GM18502 (cell line): ENCODE data around the gene CFAP73.

Source experiments
- ATAC-seq: cut with Tn5 transposase; IDR thresholded peaks from one replicate; pipeline ENCODE4 v1.9.1; 2021; ENCODE audit warnings: mild to moderate bottlenecking; ENCODE audit not compliant: unreplicated experiment, poor library complexity

Gene CFAP73

GRCh38 chr12:113118142-113118541 lies 31.4 kb upstream of the CFAP73 start:
- no peak for ATAC-seq

- no peak for ATAC-seq
These were observed 29.4 kb upstream of the CFAP73 start for GRCh38 chr12:113119980-113120669.

GRCh38 chr12:113120670-113121370 lies 28.7 kb upstream of the CFAP73 start:
- ATAC-seq = no peak

- no peak for ATAC-seq
These were observed 21.7 kb upstream of the CFAP73 start for GRCh38 chr12:113127791-113128199.

- ATAC-seq = no peak
These were observed 20.5 kb upstream of the CFAP73 start for GRCh38 chr12:113128802-113129663.

DNA sequence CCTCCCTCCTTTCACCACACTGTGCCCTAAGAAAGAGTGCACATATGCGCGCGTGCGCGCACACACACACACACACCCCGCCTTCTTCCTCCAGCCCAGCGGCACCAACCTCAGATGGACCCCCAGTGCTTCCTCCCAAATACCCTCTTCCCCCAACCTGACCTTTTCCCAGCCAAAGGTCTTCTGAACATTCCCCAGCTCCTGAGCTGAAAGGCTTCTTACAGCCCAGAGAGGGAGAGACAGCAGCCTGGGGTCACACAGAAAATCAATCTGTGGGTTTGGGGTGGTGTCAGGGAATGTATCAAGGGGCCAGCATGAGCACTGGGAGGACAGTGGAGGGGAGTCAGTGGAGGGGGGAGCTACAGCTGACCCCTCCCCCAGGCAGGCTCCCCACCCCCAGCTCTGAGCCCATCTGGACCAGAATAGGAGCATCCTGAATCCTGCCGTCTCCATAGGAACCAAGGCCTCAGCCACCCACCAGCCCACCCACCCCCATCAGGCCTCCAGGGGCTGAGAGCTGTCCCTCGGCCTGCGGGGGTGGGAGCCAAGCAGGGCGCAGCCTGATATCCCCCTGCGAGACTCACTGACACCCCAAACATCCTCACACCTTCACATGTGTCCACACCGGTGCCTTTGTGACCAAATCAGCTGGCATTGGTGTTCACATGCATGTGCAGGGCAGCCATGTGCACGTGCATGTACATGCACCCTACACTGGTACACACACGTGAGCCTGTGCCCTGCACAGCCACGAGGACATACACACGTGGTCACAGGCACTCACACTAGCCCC lies 19.7 kb upstream of the CFAP73 start:
- ATAC-seq = no peak

- no peak for ATAC-seq
These were observed 18.9 kb upstream of the CFAP73 start for GRCh38 chr12:113130457-113131135.

- no peak for ATAC-seq
These were observed 18.0 kb upstream of the CFAP73 start for GRCh38 chr12:113131556-113131955.

- ATAC-seq = no peak
These were observed 16.5 kb upstream of the CFAP73 start for GRCh38 chr12:113133036-113133435.

DNA sequence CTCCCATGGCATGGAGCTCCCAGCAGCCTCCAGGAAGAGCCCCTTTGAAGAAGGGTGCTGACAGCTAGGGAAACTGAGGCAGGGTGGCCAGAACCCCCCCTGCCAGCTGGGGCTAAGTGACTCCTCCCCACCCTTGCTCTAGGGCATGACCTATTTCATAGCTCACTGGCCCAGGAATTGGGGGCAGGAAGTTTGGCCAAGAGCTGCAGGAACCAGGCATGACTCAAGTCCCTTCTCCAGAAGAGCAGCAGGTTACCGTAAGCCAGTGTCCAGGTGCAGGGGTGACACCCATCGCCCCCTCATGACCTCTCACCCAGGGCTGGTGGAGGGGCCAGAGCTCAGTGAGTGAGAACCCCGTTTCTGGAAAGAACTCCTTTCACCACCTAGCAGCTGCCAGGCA lies 15.9 kb upstream of the CFAP73 start:
- ATAC-seq = no peak

DNA sequence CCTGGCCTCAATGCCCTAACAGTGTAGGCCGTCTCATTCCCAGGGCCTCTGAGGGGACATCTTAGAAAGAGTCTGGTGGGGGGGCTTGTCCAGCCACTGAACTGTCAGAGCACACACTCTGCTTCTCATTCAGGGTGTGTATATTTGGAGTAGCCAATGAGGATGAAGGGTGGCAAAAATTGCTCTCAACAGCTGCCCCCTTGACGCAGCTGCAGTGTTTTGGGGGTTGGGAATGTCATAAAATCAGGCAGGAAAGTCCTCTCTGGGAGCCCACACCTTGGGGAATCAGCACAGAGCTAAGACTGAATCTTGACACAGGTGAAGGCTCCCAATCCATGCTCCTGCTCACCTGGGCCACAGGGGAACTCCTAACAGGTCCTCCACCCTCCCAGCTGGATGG lies 15.5 kb upstream of the CFAP73 start:
- no peak for ATAC-seq

DNA sequence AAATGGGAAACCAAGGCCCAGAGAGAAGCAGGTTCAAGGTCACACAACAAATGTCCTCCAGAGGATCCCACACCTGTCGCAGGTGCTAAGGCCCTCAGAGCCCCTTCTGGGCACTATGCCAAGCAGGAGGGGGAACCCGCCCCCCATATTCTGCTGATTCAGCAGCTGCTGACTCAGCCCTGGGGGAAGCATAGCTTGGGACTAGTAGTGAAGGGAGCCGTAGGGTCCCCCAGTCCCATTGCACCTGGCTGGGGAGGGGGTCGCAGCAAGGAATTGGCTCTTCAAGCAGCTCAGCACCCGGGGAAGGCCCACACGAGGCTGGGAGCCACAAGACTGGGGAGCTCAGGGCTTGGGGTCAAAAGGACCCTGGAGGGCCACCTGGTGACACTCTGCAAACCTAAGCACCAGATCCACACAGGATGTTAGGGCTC lies 15.0 kb upstream of the CFAP73 start:
- ATAC-seq = no peak

DNA sequence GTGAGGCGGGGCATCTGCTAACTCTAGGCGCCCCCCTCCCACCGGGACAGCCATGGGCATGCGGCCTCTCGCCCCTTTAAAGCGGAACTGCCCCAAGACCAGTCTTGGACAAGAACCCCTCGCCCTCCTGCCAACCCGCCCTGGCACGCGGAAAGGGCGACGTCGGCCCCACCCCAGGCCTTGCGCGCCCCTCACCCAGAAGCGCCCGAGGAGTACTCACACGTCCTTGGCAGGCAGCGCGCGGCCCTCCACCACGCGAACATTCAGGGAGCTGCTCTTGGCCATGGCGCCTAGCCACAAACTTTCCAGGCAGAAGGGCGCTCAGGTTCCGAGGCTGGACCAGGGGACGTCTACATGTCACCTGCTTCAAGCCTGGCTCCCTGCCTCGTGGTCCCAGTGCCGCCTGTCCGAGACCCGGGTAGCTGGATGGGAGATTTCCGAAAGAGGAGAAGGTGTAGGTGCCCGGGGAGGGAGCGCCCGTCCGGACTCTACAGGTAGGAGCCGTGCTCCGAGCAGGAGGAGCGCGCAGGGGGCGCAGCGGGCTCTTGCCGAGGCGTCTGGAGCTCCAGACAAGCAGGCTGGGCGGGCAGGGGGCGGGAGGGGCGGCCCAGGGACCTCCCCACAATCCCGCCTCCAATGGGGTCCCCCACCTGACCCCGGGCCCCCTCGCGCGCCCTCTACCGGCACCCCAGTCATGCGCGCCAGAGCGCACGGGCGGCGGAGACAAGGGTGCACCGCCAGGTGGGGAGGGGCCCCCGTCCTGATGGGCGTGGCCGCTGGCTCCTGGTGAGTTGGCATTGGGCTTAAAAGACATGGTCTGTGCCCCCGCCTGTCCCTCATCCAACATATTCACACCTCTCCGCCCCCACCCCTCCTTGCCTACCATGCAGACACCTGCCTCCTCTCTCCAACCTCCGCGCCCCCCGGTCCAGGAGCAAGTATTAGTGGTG lies 14.1 kb upstream of the CFAP73 start, which contains the start of gene RASAL1:
RASAL1 (minus strand) TSS at position 584 of the 950 bp plus-strand sequence; CDS start at position 285, 299 bp downstream.
- ATAC-seq = no peak

DNA sequence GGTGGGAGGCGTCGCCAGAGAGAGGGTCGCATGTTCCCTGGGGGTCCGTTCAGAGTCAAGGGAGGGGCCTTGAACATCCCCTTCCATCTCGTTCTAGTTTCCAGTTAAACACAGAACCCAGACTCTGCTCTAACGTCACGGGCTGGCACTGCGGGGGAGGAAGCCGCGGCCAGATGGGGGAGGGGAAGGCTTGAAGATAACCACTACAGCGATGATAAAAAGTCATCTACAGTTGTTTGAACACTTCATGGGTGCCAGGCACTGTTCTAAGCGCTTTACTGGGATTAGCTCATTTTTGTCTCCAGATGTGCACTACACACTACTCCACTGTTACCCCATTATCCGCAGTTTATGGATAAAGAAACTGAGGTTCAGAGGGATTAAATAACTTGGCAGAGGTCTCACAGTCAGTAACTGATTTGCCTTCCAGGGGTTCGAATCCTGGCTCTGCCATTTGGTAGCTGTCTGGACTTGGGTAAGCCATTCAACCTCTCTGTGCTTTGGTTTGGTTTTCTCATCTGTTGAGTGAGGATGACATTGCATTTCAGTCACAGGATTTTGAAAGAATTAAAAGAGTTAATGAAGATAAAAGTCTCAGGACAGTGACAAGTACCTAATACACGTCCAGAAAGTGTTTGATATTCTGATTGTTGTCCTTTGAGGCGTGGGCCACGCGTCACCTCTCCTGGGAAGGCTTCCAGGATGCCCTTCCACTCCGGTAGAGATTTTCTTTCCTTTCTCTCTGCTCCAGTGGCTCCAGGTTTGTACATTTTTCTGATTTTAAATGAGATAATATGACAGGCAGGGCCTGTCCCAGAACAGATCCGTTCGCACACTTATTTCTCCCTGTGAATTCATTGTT lies 13.2 kb upstream of the CFAP73 start:
- no peak for ATAC-seq

DNA sequence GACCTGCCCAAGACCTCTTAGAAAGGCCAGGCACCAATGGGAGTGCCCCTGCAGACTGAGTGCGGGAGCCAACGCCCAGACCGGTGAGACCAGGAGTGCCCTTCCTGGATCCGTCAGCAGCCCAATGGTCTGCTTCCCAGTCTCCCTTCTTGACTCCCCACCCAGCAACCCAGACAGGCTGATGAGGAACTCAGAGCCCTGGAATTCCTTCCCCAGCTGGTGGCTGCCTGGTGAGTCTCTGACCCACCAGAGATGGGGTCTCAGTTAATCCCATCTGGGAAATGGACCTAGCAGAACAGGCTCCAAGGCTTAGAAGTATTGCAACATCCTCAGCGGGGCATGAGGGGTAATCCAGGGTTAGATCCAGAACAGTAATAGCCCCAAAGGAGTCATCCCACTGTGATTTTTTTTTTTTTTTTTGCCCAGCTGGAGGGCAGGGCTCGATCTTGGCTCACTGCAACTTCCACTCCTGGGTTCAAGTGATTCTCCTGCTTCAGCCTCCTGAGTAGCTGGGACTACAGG lies 12.5 kb upstream of the CFAP73 start:
- ATAC-seq = no peak

GRCh38 chr12:113137861-113138783 lies 11.4 kb upstream of the CFAP73 start:
- no peak for ATAC-seq
